Lower leg skin (tissue), 4 donors: ENCODE results near the gene IRF2. TPM values are rescaled to one million over a fixed set of nuclear protein-coding genes. Genes with fewer than 3 reads are reported as not detected.

Experiments
- DNase-seq, 2 donors: peaks; one replicate each; pipeline ENCODE4 v3.0.0-alpha.2; 2019; ENCODE audit warnings: low spot score in 2 of 2
- H3K4me3 ChIP-seq: fragments of 200-600 bp; sonication (generic); 2 replicates; pipeline ENCODE4 v1.5.1; 2017; ENCODE audit warnings: mild to moderate bottlenecking, low read depth; ENCODE audit not compliant: poor library complexity, severe bottlenecking
- CTCF ChIP-seq, 3 donors: fragments of 450-650 bp; IDR thresholded peaks; one replicate each; pipeline ENCODE4 v1.5.1; 2016; ENCODE audit warnings: antibody characterized with exemption in 3 of 3, mild to moderate bottlenecking in 3 of 3, moderate library complexity in 2 of 3
- POLR2A ChIP-seq, 2 donors: fragments of 450-650 bp; IDR thresholded peaks; one replicate each; pipeline ENCODE4 v1.6.1; 2016 to 2017; ENCODE audit warnings: antibody characterized with exemption in 2 of 2, mild to moderate bottlenecking in 1 of 2, moderate library complexity in 1 of 2
- WGBS, 2 donors: methylation state at CpG; one replicate each; pipeline ENCODE4 v1.1.5; 2018; 5-methylcytosine and 5-hydroxymethylcytosine counted together
- intact Hi-C: fragments of 100-400 bp; cut with DNase I; formaldehyde crosslinking; loops from one replicate; pipeline ENCODE4 v1.15.0; 2023; ENCODE audit warnings: low total_unique reads
- total RNA-seq, 4 donors: library from RNA; depleted of rRNA; stranded (reverse); fragments of >200 nt; gene quantifications; one replicate each; pipeline ENCODE4 v1.1.0, GENCODE V29; 2016

Gene IRF2
- total RNA-seq, 4 donors from 2014 or later: 31.6 to 44.0 (median 38.4) TPM

DNA sequence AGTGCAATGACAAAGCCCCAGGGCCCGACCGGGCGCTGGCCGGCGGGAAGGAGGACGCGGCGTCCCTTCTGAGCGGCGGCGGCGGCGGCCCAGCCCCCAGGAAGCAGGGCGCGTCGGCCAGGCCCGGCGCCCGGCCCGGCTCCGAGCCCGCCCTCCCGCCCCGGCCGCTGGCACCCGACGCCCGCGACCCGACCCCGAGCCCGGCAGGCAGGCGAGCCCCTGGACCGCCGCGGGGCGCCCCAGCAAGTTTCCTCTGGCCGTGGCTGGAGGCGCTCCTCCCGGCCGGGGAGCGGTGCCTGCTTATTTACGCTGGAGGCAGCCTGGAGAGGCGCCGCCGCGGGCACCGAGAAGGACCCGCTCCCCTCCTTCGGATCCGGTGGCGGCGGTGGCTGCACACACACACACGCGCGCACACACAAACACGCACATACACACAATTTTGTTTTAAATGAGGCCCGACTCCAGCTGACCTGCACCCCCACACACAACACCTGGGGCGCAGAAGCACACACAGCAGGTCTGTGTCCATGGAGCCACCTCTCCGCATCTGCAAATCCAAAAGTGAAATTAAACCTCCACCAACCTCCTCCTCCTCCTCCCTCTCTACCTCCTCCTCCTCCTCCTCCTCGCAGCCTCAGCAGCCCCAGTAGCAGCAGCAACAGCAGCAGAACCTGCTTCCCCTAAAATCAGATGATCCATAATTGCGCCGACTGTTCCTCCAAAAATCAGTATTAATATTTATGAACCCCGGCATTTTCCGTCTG lies 669 bp downstream of the IRF2 start:
- intact Hi-C loops: loop anchor here (5.0 kb wide), 1 partner anchor 64 kb away; no protein-coding TSS in a partner anchor

GRCh38 chr4:184472614-184473498 lies 1.5 kb downstream of the IRF2 start:
- DNase-seq: peak; percentile 53 to 94
- WGBS, 2 donors: 0 to 1% methylated on average over 38 to 44 of the region's 104 CpGs
- TF ChIP-seq POLR2A (IDR thresholded peaks at IDR 0.05): no peak
- TF ChIP-seq CTCF (IDR thresholded peaks at IDR 0.05): peak in 1 of 3 donors; percentile 11
- peak overlapping the region; percentile 88 for H3K4me3 ChIP-seq
- intact Hi-C loops: loop anchor here (5.0 kb wide), 1 partner anchor 64 kb away; no protein-coding TSS in a partner anchor

More for the DNA sequence above, 669 bp downstream of the IRF2 start:
- peak overlapping the region; percentile 88 for H3K4me3 ChIP-seq
- TF ChIP-seq POLR2A (IDR thresholded peaks at IDR 0.05): no peak
- no peak for TF ChIP-seq CTCF (IDR thresholded peaks at IDR 0.05)
- DNase-seq: peak; percentile 26 to 86
- WGBS, 2 donors: 0% methylated on average over 21 to 29 of the region's 65 CpGs

GRCh38 chr4:184471881-184472613 lies 2.3 kb downstream of the IRF2 start:
- TF ChIP-seq POLR2A (IDR thresholded peaks at IDR 0.05) (no peak), CTCF (IDR thresholded peaks at IDR 0.05) (no peak)
- H3K4me3 ChIP-seq: peak overlapping the region; percentile 88
- DNase-seq: no peak
- intact Hi-C loops: loop anchor here (5.0 kb wide), 1 partner anchor 65 kb away; no protein-coding TSS in a partner anchor
- 9 to 10% methylated on average over 13 of the region's 13 CpGs for WGBS, 2 donors

DNA sequence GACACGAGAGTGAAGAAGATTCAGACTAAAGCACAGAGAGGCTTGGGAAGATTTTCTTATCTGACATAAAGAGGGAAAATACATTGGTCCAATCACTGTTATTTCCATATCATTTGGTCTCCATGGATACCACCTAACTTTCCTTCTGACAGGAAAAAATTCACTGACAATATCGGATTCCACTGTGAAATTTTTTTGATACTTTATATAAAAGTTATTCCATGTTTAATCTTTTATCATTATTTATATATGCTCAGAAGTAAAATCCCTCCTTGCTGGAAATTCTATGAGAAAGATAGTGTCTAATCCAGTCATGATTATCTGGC lies 3.6 kb downstream of the IRF2 start:
- TF ChIP-seq CTCF (IDR thresholded peaks at IDR 0.05): no peak
- TF ChIP-seq POLR2A (IDR thresholded peaks at IDR 0.05): no peak
- intact Hi-C loops: loop anchor here (5.0 kb wide), 1 partner anchor 67 kb away; no protein-coding TSS in a partner anchor
- 53 to 62% methylated on average over 2 of the region's 2 CpGs for WGBS, 2 donors
- no peak overlapping the region for H3K4me3 ChIP-seq
- DNase-seq: no peak

DNA sequence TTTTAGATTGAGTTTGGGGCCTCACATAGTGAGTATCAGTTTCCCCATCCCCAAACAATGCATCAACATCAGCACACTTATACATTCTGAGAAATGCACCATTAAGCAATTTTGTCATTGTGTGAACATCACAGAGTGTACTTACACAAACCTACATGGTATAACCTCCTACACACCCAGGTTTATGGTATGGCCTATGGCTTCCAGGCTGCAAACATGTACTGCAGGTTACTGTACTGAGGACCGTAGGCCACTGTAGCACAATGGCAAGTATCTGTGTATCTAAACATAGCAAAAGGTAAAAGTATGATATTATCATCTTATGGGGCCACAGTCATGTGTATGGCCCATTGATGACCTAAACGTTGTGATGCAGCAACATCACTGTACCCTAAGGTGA lies 7.7 kb downstream of the IRF2 start:
- intact Hi-C loops: no loop called here
- WGBS, 2 donors: 87 to 90% methylated on average over 2 of the region's 2 CpGs
- DNase-seq: no peak
- H3K4me3 ChIP-seq: no peak overlapping the region
- TF ChIP-seq POLR2A (IDR thresholded peaks at IDR 0.05) (no peak), CTCF (IDR thresholded peaks at IDR 0.05) (no peak)
